Measurements from ENCODE around the gene IL21R. TPM values are rescaled to one million over a fixed set of nuclear protein-coding genes. Genes with fewer than 3 reads are reported as not detected.
A peak's percentile ranks its signal among the peaks of the same experiment; 100 is the strongest.

IL21R gene
- total and polyA plus RNA-seq, 2 donors (not counting 3 experiments of a cell fraction or from before 2014, with no cell fraction given), result 0.03 TPM; not detected in 1

DNA sequence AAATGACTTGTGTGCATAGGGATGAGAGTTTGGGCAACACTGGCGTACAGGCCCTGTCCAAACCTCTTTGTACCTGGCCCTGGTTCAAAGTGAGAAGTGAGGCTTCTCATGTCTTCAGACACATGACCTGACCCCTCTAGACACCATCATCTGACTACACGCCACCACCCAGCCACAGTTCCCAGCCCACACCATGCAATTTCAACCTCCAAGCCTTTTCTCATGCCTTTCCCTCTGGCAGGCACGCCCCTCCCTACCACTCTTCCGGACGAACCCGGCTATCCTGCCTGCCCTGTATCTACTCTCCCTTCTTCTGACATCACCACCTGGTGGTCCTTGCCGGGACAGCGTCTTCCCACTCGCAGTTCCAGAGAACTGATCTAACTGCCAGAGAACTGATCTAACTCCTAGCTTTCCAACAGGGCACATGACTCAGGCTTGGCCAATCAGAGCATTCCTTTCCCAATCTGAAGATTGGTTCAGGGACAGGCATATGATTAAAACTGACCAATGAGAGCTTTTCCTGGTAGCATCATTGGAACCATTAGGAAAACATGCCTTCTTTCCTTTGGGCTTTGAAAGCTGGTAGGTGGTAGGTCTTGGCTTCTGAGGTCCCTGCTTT lies 27.1 kb upstream of the IL21R start:
- Histone ChIP-seq H3K4me3 (replicated peaks in 1 of 3; ENCODE audit: insufficient read depth in 1 of 3, low read depth in 1 of 3, low read length in 3 of 3) (no peak overlapping the region), H3K9me3 (replicated peaks; ENCODE audit: control insufficient read depth, insufficient read depth, low read length) (no peaks in the 10 kb centered on the region), H3K4me2 (ENCODE audit: insufficient read depth, low read length) (no peak overlapping the region), H3K9ac (replicated peaks; ENCODE audit: extremely low read depth, insufficient read depth, low read length) (no peak overlapping the region), H4K20me1 (replicated peaks; ENCODE audit: control insufficient read depth, extremely low read depth, insufficient read depth, low read length) (no peaks in the 10 kb centered on the region), H3K79me2 (ENCODE audit: control insufficient read depth, insufficient read depth, low read length) (no peaks in the 10 kb centered on the region), H3K27me3 (ENCODE audit: control insufficient read depth in 2 of 2, insufficient read depth in 2 of 2, low read length in 2 of 2) (no peaks in the 10 kb centered on the region), H3K27ac (ENCODE audit: insufficient read depth, low read depth, low read length) (no peak overlapping the region), H3K4me1 (ENCODE audit: control insufficient read depth, extremely low read depth, insufficient read depth, low read length) (no peaks in the 10 kb centered on the region), H3K9me1 (replicated peaks; ENCODE audit: control insufficient read depth, extremely low read depth, insufficient read depth, low read length) (no peaks in the 10 kb centered on the region), H2AFZ (ENCODE audit: low read depth, low read length) (peak overlapping the region; percentile 83), H3K36me3 (ENCODE audit: control insufficient read depth in 2 of 2, extremely low read depth in 1 of 2, insufficient read depth in 2 of 2, low read length in 2 of 2) (no peaks in the 10 kb centered on the region)
- intact Hi-C loops (cut with micrococcal nuclease), result loop anchor here (1.0 kb wide), 2 partner anchors 82 to 220 kb away; no protein-coding TSS in a partner anchor
- DNase-seq (ENCODE audit: low read depth, low spot score) (peak; percentile 83), FAIRE-seq (peak; percentile 92)
- dilution Hi-C loops (cut with MboI; ENCODE audit: extremely low pct_ligation_motif_present, low sequenced_read_pairs), result no loop called here
- CTCF ChIA-PET, result interaction anchor here (0.8 to 3.2 kb wide), 11 partner anchors 11 to 265 kb away, joined by 3 to 29 read pairs (median 5); partner anchors contain the start of gene KDM8
- no TSS peak for BruUV-seq (replicated peaks)
- TF ChIP-seq POLR2A (IDR thresholded peaks at IDR 0.05; ENCODE audit: low read depth, low read length) (no peak), FOS (IDR thresholded peaks at IDR 0.05; ENCODE audit: borderline replicate concordance, insufficient read depth, low read length) (no peak), GATA2 (IDR thresholded peaks at IDR 0.05; ENCODE audit: insufficient read depth, insufficient read length, low read depth, low read length) (no peak), POLR2AphosphoS5 (IDR thresholded peaks at IDR 0.05; ENCODE audit: insufficient read depth, low read depth, low read length) (no peak), EZH2 (IDR thresholded peaks at IDR 0.05; ENCODE audit: borderline replicate concordance, low read depth, low read length, severe bottlenecking) (no peak), MYC (IDR thresholded peaks at IDR 0.05; ENCODE audit: low read depth, low read length) (no peak), MAX (IDR thresholded peaks at IDR 0.05; ENCODE audit: insufficient read depth, insufficient read length) (peak; percentile 84), JUN (IDR thresholded peaks at IDR 0.05; ENCODE audit: borderline replicate concordance, insufficient read depth, insufficient read length, low read depth) (no peak)
- TF ChIP-seq, protein P1, sequence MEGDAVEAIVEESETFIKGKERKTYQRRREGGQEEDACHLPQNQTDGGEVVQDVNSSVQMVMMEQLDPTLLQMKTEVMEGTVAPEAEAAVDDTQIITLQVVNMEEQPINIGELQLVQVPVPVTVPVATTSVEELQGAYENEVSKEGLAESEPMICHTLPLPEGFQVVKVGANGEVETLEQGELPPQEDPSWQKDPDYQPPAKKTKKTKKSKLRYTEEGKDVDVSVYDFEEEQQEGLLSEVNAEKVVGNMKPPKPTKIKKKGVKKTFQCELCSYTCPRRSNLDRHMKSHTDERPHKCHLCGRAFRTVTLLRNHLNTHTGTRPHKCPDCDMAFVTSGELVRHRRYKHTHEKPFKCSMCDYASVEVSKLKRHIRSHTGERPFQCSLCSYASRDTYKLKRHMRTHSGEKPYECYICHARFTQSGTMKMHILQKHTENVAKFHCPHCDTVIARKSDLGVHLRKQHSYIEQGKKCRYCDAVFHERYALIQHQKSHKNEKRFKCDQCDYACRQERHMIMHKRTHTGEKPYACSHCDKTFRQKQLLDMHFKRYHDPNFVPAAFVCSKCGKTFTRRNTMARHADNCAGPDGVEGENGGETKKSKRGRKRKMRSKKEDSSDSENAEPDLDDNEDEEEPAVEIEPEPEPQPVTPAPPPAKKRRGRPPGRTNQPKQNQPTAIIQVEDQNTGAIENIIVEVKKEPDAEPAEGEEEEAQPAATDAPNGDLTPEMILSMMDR (IDR thresholded peaks at IDR 0.05; ENCODE audit: extremely low read depth in 1 of 2, insufficient read depth in 1 of 2, low read depth in 1 of 2, low read length in 2 of 2), result peak; percentile 67 to 69
- POLR2A ChIA-PET, result no interaction called here
